Fibroblast of pulmonary artery (primary cell): Measurements from ENCODE around the gene RNF175.
"Not testable (repeated sequence)": the region's sequence is repeated elsewhere in the genome, so short reads cannot be mapped to it uniquely, and the experiment has no call there.

Experiments
- DNase-seq: peaks from one replicate; pipeline ENCODE4 v3.0.0-alpha.2; 2010; ENCODE audit warnings: low read depth
- H3K4me3 ChIP-seq: replicated peaks from 2 replicates; pipeline ENCODE4 v1.5.1; 2011; ENCODE audit warnings: low read depth, mild to moderate bottlenecking, control low read depth, low read length, moderate library complexity
- CTCF ChIP-seq: IDR thresholded peaks from 2 replicates; pipeline ENCODE4 v1.5.1; 2011; ENCODE audit warnings: mild to moderate bottlenecking, control low read depth, low read length, inconsistent platforms; ENCODE audit errors: missing control alignments

Gene RNF175

GRCh38 chr4:153668647-153669046 is 91.2 kb downstream of the RNF175 start:
- H3K4me3 ChIP-seq: no peak overlapping the region
- peak; percentile 25 for DNase-seq
- TF ChIP-seq CTCF: no peak

DNA sequence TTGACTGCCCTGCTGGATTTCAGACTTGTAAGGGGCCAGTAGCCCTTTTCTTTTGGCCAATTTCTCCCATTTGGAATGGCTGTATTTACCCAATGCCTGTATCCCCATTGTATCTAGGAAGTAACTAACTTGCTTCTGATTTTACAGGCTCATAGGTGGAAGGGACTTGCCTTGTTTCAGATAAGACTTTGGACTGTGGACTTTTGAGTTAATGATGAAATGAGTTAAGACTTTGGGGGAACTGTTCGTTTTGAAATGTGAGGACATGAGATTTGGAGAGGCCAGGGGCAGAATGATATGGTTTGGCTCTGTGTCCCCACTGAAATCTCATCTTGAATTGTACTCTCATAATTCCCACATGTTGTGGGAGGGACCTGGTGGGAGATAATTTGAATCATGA is 93.3 kb downstream of the RNF175 start:
- DNase-seq, H3K4me3 ChIP-seq: not testable (repeated sequence)

- no peak for TF ChIP-seq CTCF
Measured at GRCh38 chr4:153663667-153664066, 96.2 kb downstream of the RNF175 start.

GRCh38 chr4:153661908-153662307 is 97.9 kb downstream of the RNF175 start:
- H3K4me3 ChIP-seq: no peak overlapping the region
- no peak for DNase-seq
- no peak for TF ChIP-seq CTCF

More at GRCh38 chr4:153663667-153664066, 96.2 kb downstream of the RNF175 start:
- H3K4me3 ChIP-seq: no peak overlapping the region
- no peak for DNase-seq

GRCh38 chr4:153661215-153661822 is 98.5 kb downstream of the RNF175 start:
- no peak overlapping the region for H3K4me3 ChIP-seq
- peak; percentile 91 for DNase-seq
- no peak for TF ChIP-seq CTCF
